ENCODE data around the gene SPTAN1. TPM values are rescaled to one million over a fixed set of nuclear protein-coding genes. Genes with fewer than 3 reads are reported as not detected.

SPTAN1 gene
- total RNA-seq, 4 donors from 2014 or later = 234 to 464 (median 328) TPM

DNA sequence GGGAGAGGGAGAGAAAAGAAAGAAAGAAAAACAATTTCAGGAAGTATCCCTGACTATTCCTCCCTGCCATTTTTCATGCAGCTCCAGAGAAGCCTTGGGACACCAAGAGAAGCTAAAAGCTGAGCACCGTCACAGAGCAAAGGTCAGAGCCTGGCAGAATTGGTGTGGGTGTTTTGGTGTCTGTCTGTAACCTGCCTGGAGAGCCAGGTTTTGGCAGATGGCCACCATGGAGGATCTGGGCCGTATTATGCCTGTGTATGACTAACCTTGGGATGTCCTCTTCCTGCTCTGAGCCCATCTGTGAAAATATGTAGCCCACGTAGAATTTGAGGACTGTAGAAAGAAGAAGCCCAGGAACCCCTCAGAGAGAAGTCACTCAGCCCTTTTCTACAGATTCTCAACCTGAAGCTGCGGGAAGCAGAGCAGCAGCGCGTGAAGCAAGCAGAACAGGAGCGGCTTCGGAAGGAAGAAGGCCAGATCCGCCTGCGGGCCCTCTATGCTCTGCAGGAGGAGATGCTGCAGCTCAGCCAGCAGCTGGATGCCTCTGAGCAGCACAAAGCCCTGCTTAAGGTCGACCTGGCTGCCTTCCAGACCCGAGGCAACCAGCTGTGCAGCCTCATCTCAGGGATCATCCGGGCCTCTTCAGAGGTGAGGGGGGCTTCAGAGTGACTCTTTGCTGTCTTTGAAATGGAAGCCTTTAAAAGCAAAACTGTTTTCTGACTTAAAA is 29.0 kb upstream of the SPTAN1 start:
- no peak for TF ChIP-seq CTCF (IDR thresholded peaks at IDR 0.05)
- no peak for TF ChIP-seq EP300 (IDR thresholded peaks at IDR 0.05; ENCODE audit: low read depth)
- TF ChIP-seq POLR2A (IDR thresholded peaks at IDR 0.05) = no peak
- TF ChIP-seq POLR2AphosphoS5 (IDR thresholded peaks at IDR 0.05) = no peak
- H3K4me1 ChIP-seq = peaks cover 0 to 5% (median 0%) of the 10 kb centered on the region in 4 donors
- intact Hi-C loops (cut with DNase I; ENCODE audit: low total_unique reads) = loop anchor here (5.0 kb wide), 1 partner anchor 1349 kb away; no protein-coding TSS in a partner anchor
- H3K27ac ChIP-seq = peak overlapping the region in 1 of 4 donors; percentile 12
- DNase-seq = no peak
- no peaks in the 10 kb centered on the region for H3K9me3 ChIP-seq
- peaks cover 0 to 65% (median 27%) of the 10 kb centered on the region in 4 donors for H3K36me3 ChIP-seq
- in situ Hi-C loops (cut with MboI; ENCODE audit: low pct_ligation_motif_present in 1 of 4, low pct_unique_long_range_greater_than_20kb in 1 of 4, low sequenced_read_pairs in 3 of 4) = no loop called here
- H3K27me3 ChIP-seq = no peaks in the 10 kb centered on the region
- 55 to 90% methylated on average over 1 to 13 of the region's 13 CpGs for WGBS, 2 donors (ENCODE audit: low coverage in 1 of 2)
- H3K4me3 ChIP-seq = no peak overlapping the region

DNA sequence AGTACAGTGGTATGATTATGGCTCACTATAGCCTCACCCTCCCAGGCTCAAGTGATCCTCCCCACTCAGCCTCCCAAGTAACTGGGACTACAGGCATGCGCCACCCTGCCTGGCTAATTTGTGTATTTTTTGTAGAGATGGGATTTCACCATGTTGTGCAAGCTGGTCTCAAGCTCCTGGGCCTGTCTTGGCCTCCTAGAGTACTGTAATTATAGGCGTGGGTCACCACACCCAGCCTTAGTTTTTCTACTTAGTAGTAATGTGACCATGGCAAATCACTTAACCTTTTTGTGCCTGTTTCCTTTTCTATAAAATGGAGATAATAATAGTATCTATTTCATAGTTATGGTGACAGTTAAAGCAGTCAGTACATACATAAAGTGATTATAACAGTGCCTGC is 25.7 kb upstream of the SPTAN1 start:
- in situ Hi-C loops (cut with MboI; ENCODE audit: low pct_ligation_motif_present in 1 of 4, low pct_unique_long_range_greater_than_20kb in 1 of 4, low sequenced_read_pairs in 3 of 4) = no loop called here
- peaks cover 0 to 68% (median 32%) of the 10 kb centered on the region in 4 donors for H3K36me3 ChIP-seq
- intact Hi-C loops (cut with DNase I; ENCODE audit: low total_unique reads) = no loop called here
- no peaks in the 10 kb centered on the region for H3K27me3 ChIP-seq
- H3K9me3 ChIP-seq = no peaks in the 10 kb centered on the region
- TF ChIP-seq CTCF (IDR thresholded peaks at IDR 0.05) = no peak
- no peak for TF ChIP-seq POLR2AphosphoS5 (IDR thresholded peaks at IDR 0.05)
- TF ChIP-seq POLR2A (IDR thresholded peaks at IDR 0.05) = no peak
- TF ChIP-seq EP300 (IDR thresholded peaks at IDR 0.05; ENCODE audit: low read depth) = no peak
- peaks cover 0 to 5% (median 0%) of the 10 kb centered on the region in 4 donors for H3K4me1 ChIP-seq
- H3K27ac ChIP-seq = no peak overlapping the region
- no peak for DNase-seq
- no peak overlapping the region for H3K4me3 ChIP-seq
- 91% methylated on average over 2 of the region's 2 CpGs; no CpG with 5 or more reads in 1 of the 2 donors for WGBS, 2 donors (ENCODE audit: low coverage in 1 of 2)

DNA sequence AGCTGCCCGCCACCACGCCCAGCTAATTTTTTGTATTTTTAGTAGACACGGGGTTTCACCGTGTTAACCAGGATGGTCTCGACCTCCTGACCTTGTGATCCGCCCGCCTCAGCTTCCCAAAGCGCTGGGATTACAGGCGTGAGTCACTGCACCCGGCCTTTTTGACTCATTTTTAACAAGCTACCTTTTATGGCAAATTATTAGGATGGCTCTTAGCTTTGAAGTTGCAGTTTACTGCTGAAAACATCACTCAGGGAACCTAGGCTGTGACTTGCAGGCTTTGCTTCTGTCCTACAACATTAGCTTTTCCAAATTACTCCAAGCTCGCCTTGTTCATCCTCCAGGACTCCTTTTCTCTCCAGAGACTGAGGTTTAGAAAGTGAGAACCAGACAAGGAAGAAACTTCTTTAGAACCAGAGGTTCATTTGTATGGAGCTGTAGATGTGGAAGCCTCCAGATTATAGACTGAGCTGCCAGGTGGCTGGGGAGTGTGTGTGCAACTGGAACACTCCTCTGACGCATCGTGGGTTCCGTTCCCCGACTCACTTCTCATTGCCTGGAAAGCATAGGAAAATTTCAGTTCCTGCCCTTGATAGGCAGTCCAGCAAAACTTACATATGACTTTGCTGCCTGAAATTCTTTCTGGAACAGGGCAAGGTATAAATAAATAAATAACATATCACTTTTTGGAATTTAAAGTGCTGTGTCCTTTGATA is 23.8 kb upstream of the SPTAN1 start:
- WGBS, 2 donors (ENCODE audit: low coverage in 1 of 2) = 90 to 100% methylated on average over 1 to 15 of the region's 15 CpGs
- TF ChIP-seq CTCF (IDR thresholded peaks at IDR 0.05) (no peak), POLR2A (IDR thresholded peaks at IDR 0.05) (no peak), EP300 (IDR thresholded peaks at IDR 0.05; ENCODE audit: low read depth) (no peak), POLR2AphosphoS5 (IDR thresholded peaks at IDR 0.05) (no peak)
- Histone ChIP-seq H3K27me3 (no peaks in the 10 kb centered on the region), H3K4me3 (no peak overlapping the region), H3K4me1 (peaks cover 0 to 2% (median 0%) of the 10 kb centered on the region in 4 donors), H3K9me3 (no peaks in the 10 kb centered on the region), H3K27ac (no peak overlapping the region), H3K36me3 (peaks cover 0 to 73% (median 23%) of the 10 kb centered on the region in 4 donors)
- intact Hi-C loops (cut with DNase I; ENCODE audit: low total_unique reads) = no loop called here
- no peak for DNase-seq
- in situ Hi-C loops (cut with MboI; ENCODE audit: low pct_ligation_motif_present in 1 of 4, low pct_unique_long_range_greater_than_20kb in 1 of 4, low sequenced_read_pairs in 3 of 4) = no loop called here

DNA sequence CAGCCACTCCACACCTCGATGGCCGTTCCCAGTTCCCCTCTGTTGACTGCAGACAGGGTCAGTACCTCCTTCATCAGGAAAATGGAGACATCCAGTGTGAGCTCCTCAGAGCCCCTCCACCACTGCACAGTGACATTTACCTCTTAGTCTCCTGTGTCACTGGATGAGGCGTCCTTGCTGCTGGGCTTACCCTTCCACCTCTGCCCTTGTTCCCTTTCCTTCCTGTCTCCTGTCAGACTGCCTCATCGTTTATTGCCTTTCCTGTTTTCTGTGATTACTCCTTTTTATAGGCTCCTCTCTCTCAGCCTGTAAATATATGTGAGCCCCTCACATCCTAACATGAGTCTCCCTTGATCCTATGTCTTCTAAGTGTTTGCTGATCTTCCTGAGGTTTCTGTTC is 23.2 kb upstream of the SPTAN1 start:
- no peak overlapping the region for H3K4me3 ChIP-seq
- H3K36me3 ChIP-seq = peaks cover 0 to 72% (median 23%) of the 10 kb centered on the region in 4 donors
- H3K4me1 ChIP-seq = no peaks in the 10 kb centered on the region
- WGBS, 2 donors (ENCODE audit: low coverage in 1 of 2) = 71 to 75% methylated on average over 4 of the region's 4 CpGs
- TF ChIP-seq CTCF (IDR thresholded peaks at IDR 0.05) (no peak), POLR2A (IDR thresholded peaks at IDR 0.05) (no peak), EP300 (IDR thresholded peaks at IDR 0.05; ENCODE audit: low read depth) (no peak), POLR2AphosphoS5 (IDR thresholded peaks at IDR 0.05) (no peak)
- in situ Hi-C loops (cut with MboI; ENCODE audit: low pct_ligation_motif_present in 1 of 4, low pct_unique_long_range_greater_than_20kb in 1 of 4, low sequenced_read_pairs in 3 of 4) = no loop called here
- intact Hi-C loops (cut with DNase I; ENCODE audit: low total_unique reads) = no loop called here
- H3K27me3 ChIP-seq = no peaks in the 10 kb centered on the region
- H3K9me3 ChIP-seq = no peaks in the 10 kb centered on the region
- no peak overlapping the region for H3K27ac ChIP-seq
- DNase-seq = no peak
